Gastrocnemius medialis (tissue), 4 donors: Measurements from ENCODE around the gene PLS3.

Source experiments
- POLR2A ChIP-seq, 2 donors: fragments of 450-650 bp; IDR thresholded peaks; one replicate each; pipeline ENCODE4 v1.6.1; 2017; ENCODE audit warnings: antibody characterized with exemption in 2 of 2, mild to moderate bottlenecking in 2 of 2, moderate library complexity in 2 of 2
- TF ChIP-seq, protein P1 (sequence below), 5 experiments: fragments of 450-650 bp in 3 of 5; fragments of 200-600 bp in 2 of 5; sonication (generic) in 2 of 5; IDR thresholded peaks in 4 of 5; conservative IDR thresholded peaks in 1 of 5; 1 replicate in 4 of 5; 2 replicates in 1 of 5; pipeline ENCODE4 v1.5.1; 2016 to 2019; ENCODE audit warnings: antibody characterized with exemption in 5 of 5, mild to moderate bottlenecking in 3 of 5, moderate library complexity in 3 of 5

DNA sequence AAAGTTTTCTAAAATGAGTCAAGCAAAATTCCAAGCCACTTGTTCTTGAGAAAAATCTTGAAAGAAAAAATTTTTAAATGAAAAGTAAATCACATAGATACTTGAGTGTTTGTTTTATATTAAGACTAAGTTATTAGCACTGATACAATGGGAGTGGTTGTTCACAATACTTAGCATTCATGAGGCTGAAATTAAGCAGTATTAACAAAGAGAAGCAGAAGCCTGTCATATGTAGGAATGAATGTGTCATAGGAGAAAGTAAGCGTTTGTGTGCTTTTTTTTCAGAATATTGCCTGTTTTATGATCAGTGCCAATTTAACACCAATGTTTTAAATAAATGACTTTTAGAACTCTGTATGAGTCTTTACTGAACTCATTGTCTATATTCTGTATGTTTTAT, 37.6 kb downstream of the PLS3 start:
- TF ChIP-seq, protein P1, sequence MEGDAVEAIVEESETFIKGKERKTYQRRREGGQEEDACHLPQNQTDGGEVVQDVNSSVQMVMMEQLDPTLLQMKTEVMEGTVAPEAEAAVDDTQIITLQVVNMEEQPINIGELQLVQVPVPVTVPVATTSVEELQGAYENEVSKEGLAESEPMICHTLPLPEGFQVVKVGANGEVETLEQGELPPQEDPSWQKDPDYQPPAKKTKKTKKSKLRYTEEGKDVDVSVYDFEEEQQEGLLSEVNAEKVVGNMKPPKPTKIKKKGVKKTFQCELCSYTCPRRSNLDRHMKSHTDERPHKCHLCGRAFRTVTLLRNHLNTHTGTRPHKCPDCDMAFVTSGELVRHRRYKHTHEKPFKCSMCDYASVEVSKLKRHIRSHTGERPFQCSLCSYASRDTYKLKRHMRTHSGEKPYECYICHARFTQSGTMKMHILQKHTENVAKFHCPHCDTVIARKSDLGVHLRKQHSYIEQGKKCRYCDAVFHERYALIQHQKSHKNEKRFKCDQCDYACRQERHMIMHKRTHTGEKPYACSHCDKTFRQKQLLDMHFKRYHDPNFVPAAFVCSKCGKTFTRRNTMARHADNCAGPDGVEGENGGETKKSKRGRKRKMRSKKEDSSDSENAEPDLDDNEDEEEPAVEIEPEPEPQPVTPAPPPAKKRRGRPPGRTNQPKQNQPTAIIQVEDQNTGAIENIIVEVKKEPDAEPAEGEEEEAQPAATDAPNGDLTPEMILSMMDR (IDR thresholded peaks at IDR 0.05 in 4 of 5, conservative IDR thresholded peaks at IDR 0.05 in 1 of 5) = no peak
- no peak for TF ChIP-seq POLR2A (IDR thresholded peaks at IDR 0.05)
